Inferior parietal cortex (tissue), 1 donor: ENCODE results near the gene GIPC3.
"Not testable (repeated sequence)": the region's sequence is repeated elsewhere in the genome, so short reads cannot be mapped to it uniquely, and the experiment has no call there.

ENCODE experiments used
- DNase-seq: peaks from one replicate; pipeline ENCODE4 v3.0.0-alpha.2; 2016; ENCODE audit errors: extremely low spot score

Gene GIPC3

DNA sequence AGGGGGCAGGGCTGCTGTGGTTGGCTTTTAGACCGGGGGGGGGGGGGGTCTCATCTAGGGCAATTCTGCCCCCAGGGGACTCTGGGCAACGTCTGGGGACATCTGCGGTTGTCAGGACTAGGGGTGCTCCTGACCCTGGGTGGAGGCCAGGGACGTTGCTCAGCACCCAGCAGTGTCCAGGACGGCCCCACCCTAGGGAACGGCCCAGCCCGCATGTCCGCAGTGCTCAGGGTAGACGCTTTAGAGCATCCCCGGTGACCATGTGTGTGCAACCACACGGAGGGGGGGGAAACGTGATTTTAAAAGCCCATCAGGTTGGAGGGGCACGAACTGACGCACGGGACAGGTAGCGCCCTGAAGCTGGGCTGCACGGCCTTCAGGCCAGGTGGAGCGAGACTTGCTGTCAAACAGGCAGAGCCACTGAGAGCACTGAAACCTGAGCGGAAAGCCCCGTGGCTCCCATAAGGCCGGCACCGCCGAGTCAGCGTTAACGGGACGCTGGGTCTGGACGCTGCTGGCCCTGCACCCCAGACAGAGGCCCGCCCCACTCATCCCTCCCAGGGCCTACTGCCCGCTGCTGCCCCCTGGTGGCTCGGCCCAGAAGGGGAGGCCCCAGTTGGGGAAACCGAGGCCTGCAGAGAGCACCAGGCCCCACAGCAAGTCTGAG, 33.0 kb downstream of the GIPC3 start:
- DNase-seq: peak; percentile 50

DNA sequence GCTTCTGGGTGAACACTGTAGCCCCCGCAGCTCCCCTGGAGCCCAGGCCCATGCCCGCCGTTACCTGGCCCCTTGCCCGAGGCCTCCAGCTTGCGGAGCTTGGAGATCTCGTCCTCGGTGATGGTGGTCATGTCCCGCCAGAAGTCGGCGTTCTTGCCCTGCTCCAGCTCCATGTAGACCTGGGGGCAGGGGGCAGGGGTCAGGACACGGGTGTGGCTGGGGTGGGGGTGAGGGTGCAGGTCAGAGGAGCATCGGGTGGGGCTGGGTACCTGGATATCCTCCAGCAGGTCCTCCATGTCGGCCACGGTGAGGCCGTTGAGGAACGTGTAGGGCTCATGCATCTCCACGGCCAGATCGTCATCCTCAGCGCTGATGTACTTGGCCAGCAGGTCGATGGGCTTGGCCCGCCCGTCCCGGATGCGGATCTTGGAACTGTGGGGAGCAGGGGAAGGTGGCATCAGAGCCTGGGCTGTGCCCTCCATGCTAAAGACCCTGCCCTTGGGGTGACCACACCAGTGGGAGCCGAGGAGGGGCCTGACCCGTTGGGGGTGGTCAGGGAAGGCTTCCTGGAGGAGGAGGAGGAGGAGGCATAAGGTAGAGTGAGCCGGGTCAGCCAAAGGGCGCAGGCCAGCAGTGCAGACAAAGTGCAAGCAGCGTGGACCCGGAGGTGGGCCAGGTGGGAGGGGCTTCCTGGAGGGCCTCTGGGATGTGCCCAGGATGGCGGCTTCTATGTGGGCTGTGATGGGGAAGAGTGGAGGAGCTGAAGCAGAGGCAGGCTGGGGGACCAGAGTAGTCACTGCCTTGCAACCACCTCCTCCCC, 33.7 kb downstream of the GIPC3 start:
- no peak for DNase-seq

DNA sequence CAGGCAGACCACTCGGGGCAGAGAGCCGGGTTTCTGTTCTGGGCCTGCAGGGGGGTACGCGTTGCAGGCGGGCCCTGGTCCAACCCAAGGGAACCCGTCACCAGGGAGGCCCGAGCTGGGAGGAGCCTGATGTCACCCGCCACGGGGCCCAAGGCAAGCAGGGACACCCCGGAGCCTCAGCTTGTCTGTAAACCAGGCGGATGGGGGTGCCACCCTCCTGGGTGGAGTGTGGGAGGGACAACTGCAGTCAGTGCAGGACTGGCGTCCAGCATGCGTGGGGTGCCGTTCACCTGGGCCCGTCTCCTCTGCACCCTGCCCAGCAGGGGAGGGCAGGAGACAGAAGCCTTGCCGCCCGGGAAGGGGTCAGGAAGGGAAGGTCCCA, 34.3 kb downstream of the GIPC3 start:
- no peak for DNase-seq

DNA sequence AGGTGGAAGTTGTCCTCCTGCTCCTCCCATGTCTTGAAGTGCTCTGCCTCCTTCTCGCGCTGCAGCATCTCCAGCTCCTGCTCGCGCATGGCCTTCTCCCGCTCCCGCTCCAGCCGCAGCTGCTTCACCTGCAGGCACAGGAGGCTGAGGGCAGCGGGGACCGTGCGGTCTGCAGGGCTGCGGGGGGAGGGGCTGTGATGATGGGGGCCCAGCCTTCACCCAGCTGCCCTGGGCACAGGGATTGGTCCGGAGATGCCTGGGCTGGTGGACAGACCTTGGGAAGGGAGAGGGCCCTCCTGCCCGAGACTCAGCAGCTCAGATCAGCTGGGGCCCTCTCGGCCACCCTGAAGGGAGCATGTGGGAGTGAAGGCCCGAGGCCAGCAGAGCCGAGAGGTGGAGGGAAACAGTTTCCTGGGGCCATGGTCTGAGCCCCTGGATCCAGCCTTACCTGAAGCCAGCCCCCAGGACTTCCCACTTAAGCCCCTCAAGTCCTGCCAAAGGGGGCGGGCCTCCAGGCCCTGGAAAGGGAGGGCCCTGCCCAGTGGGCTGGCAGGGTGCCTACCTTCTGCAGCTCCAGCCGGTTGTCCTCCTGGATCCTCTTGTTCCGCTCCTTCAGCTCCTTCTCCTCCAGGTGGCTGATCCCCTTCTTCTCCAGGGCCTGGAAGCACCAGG, 35.0 kb downstream of the GIPC3 start:
- DNase-seq: no peak

DNA sequence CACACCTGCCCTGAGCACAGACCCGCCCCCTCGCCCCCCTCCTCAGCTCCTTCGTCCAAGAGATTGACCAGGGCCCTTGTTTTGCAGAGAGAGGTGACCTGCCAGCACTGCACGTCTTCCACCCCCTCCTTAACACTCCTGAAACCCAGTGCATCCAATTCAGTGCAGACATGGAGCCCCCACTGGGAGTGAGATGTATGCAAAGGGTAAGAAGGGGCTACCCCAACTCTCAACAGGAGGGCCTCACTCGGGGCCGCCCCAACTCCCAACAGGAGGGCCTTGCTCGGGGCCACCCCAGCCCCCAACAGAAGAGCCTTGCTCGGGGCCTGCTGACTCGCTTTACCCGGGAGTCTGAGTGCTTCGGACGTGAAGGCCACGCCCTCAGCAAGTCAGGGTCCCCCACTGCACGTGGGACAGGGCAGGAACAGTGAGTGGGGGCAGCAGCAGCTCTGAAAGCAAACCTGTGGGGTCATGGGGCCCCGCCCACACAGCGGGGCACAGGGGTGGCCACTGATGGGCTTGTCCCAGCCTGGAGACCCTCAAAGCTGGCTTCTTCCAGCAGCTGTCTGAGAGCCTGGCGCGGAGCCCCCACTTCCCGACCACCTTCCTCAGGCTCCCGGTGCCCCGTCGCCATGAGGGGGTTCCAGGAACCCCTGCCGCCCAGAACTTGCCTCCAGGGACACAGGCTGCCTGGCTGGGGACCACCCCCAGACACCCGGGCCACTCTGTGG, 35.7 kb downstream of the GIPC3 start:
- no peak for DNase-seq

DNA sequence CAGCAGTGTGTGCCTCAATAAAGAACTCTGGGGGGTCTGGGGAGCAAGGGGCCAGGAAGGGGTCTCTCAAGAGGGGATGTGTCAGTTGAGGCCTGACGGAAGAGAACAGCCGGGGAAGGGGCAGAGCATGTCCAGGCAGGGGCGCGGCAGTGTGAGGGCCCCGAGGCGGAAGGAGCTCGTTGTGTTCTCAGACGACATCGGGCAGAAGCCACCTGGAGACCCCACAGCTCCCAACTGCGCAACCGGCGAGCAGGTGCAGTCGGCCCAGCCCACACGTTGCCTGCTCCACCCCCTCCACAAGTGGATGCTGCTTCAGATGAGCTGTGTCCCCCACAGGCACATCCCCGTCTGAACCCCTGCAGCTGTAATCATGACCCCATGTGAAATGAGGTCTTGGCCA, 36.4 kb downstream of the GIPC3 start:
- DNase-seq: no peak

DNA sequence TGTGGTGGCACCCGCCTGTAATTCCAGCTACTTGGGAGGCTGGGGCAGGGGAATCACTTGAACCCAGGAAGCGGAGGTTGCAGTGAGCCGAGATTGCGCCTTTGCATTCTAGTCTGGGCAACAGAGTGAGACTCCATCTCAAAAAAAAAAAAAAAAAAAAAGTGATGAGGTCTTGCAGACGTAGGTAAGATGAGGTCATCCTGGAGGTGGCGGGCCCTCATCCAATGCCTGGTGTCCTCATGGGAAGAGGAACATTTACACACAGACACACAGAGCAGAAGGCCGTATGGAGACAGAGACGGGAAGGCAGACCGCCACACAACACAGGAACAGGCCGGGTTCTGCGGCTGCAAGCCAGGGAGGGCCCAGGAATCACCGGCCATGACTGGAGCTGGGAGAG, 36.9 kb downstream of the GIPC3 start:
- no peak for DNase-seq

DNA sequence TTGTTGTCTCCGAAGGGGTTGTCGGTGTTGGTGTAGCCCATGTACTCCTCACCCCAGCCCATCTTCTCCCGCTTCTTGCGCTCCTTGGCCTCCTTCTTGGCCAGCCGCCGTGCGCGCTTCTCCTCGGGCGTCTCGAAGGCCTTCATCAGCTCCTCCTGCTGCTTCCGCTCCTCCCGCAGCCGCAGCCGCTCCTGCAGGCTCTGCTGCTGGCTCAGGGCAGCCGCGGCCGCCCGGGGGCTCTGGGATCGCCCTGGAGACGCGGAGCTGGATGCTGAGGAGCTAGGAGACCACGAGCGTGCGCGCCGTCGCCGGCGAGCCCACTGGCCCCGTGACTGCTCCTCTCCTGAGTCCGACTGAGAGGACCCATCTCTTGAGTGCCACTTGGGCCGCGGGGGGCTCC, 38.4 kb downstream of the GIPC3 start:
- DNase-seq: no peak

DNA sequence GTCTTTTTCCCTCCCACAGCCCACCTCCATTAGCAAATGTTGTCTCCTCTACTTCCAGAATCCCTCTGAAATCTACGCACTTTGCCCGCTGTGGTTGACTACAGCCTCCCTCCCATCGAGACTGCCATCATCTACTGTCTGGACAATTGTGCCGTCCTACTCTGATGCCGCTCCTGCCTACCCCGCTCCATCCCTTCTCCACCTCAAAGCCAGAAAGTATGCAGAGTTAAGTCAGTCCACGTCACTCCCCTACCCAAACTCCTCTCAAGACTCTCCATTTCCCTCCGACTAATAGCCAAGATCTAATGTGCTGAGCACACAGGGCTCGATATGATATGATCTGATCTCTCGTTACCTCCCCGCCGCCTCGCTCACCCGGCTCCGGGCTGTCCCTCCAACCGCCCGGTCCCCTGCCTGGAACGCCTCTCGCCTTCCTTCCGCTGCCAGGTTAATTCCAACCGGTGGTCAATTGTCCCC, 40.8 kb downstream of the GIPC3 start:
- no peak for DNase-seq

DNA sequence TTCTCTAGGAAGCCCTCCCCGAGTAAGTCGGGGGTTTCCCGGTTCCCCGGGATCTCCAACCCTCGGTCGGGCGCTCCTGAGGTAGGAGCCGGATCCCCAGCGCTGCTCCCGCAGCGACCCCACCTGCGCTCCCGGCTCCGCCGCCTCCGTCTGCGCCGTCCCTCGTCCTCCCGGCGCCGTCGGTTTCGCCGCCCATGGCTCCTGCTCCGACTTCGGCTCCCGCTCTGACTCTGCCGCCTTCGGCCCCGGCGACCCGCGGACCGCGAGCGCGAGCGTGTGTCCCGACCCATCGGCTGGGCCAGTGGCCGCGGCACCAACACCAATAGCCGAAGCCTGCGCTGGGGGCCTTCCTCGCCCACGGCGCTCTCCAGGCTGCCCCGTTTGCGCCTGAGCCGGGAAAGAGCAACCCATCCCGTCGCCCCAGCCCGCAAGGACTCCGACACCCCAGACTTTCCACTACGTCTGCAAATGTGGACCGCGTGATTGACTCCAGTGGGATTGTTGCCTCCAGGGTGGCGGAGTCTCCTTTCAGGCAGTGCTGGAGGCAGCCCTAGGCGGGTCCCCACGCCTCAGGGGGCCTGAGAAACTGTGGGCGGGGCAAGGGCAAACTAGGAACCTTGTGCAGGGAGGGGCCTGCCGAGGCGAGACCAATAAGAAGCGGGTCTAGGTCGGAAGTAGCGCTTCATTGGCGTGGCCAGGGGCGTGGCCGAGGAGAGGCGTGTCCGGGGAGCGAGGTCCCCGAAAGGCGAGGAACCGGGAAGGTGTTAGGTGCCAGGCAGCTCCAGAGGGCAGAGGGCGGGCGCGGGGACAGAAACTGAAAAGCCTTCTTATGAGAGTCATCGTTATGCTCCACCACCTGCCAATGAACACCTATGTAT, 41.4 kb downstream of the GIPC3 start, which contains the start of gene CACTIN:
TSS of gene CACTIN (minus strand) at position 318 of the 878 bp plus-strand sequence. CDS start at position 290, 28 bp downstream.
- peak; percentile 97 for DNase-seq

DNA sequence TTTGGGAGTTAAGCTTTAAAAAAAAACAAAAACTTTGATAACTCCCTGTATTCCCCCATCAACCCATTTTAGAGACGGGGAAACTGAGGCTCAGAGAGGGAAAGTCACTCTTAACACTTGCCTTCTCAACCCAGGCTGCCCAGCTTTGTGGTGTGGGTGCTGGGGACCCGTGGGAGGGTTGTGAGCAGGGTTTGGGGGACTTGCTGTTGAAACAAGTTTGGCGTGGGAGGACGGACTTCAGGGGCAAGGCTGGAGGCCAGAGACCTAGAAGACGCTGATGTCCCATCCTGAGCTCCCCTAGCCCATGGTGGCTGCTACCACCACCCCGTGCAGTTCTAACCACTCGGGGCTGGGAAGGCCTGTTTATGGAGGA, 42.1 kb downstream of the GIPC3 start:
- no peak for DNase-seq

DNA sequence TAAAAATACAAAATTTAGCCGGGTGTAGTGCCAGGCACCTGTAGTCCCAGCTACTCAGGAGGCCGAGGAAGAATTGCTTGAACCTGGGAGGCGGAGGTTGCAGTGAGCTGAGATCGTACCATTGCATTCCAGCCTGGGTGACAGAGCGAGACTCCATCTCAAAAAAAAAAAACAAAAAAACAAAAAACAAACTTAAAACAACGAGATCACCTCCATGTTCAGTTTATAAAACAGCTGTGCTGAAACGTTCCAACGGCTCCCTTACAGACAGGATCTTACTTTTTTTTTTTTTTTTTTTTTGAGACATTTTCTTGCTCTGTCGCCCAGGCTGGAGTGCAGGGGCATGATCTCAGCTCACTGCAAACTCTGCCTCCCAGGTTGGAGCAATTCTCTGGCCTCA, 43.5 kb downstream of the GIPC3 start:
- not testable (repeated sequence) for DNase-seq

DNA sequence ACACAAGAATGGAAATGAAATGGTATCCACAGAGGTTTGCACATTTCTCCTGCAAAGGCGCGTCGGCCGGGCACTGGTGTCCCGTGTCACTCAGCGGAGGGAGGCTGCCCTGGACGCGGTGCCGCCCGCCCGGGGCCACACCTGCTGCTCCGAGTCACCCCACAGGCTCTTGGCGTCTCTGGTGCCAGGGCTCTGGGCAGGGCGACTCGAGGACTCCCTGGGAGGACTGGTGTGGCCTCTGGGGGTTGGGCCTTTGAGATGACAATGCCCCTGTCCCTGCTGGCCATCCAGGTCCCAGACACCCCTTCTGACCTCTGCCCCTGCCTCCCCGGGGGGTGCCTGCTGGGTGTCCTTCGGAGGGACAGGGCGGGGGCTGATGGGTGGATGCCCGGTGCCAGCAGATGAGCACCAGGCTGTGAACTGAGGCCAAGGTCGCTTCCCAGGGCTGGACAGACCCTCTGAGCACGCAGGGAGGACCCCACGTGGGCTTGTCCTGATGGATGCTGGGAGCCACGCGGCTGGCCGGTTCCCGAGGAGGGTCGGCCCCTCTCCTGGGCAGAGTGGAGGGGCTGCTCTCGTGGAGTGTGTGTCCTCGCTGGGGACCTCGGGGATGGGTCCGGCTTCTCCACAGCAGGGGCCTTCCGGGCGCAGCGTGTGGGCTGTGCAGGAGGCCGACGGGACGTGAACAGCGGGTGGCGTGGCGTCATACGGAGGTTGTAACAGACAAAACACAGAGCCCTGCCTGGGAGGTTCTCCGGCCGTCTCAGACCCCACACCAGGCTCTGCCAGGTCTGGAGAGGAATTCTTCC, 46.0 kb downstream of the GIPC3 start:
- no peak for DNase-seq

DNA sequence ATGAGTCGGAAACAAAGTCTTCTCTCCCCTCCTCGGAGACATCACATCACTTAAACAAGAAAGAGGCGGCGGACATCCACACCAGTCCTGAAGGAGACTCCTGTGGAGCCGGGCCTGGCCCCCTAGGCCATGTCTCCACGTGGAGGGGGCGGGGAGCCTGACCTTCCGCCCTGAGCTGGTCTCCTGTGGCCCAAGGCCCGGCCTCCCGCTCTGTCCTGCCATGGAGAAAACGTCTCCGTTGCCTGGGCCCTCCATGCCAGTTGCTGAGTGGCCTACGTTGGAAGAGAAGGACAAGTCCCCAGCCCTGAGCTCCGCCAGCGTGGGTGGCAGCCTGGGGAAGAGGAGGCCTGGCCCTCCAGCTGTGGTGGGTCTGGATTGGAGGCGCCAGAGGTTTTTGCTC, 46.8 kb downstream of the GIPC3 start:
- no peak for DNase-seq

DNA sequence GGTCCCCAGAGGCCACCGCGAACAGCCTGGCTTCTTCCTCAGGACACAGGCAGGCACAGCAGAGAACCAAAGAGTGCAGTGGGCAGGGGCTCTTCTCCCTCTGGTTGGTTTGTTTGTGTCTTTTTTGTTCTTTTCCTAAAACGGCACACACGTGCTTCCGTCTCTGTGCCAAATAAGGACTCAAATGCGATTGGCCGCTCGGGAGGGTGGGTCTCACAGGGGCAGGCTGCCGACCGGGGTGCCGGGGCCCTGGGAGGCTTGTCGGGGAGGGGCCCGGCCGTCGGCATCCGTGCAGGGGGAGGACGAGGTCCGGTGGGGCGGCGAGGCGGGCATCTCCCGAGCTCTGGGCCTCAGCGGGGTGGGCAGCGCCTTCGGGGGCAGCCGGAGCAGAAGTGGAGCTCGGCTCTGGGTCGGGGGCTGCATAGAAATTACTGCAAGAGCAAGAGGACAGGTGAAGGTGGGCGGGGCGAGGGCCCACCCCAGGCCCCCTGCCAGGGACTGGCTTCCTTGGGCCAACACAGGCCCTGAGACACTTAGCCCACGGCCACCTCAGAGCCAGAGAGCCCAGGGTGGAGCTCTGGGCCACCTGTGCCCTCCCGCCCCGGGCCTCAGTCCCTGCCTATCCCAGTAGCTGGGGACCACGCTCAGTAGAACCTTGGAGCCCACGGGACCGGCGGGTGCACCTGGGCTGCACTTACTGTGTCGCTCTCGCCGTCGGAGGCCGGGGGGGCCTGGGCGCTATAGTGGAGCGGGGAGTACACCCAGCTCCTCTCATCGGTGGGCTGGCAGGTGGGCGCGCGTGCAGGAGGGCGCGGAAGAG, 47.7 kb downstream of the GIPC3 start:
- DNase-seq: peak; percentile 40

DNA sequence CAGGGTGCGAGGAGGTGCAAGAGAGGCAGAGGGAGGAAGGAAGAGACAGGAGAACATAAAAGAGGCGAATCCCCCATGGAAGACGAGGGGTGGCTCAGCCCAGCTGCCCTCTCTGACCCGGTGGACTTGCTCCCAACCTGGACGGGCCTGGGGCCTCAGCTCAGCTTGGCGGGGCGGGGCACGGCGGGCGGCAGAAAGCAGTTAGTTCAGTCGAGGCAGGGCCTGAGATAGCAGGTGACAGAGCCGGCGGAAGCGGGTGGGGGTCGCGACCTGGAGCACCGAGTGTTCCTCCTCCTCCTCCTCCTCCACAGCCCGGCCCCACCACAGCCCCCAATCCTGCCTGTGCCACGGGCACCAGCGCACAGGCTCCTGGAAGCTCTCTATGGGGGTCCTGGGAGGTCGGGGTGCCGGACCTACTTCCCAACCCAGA, 48.3 kb downstream of the GIPC3 start:
- DNase-seq: no peak

DNA sequence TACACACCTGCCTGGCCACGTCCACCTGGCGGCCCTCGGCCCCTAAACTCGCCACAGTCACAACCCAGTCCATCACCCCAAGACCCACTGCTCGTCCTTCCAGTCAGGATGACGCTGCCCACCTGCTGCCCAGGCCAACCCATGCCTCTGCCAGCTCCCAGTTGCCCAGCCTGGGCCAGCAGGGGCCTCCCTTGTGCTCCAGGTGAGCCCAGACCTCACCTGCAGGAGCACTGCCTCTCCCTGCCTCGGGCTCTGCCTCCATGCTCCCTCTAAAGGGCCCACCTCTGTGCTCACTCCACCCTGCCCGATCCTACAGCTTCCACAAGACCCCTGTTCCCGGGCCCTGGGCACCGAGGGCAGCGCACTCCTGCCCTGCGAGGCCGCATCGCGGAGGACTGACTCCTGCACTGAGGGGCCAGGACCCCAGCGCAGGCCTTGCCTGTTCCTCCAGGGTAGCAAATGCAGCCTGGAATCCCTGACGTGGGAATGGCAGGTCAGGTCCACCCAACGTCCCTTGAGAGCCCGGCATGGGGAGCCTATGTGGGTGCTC, 49.3 kb downstream of the GIPC3 start:
- DNase-seq: no peak

DNA sequence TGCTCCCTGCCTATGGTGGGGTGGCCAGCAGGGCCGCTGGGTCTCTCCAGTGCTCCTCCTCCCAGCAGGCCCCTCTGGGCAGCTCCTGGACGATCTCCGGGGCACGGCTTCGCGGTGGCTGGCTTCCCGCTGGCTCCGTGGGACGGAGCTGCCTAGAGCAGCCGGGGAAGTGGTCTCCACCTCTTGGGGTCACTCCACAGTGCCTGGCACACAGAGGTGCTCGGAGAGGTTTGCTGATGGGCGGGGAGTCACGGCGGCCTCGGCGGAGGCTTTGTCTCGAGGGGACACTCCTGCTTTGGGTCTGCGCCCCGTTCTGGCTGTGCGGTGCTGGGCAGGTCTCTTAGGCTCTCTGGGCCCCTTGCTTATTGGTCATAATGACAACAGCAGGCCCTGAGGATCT, 51.2 kb downstream of the GIPC3 start:
- DNase-seq: no peak

DNA sequence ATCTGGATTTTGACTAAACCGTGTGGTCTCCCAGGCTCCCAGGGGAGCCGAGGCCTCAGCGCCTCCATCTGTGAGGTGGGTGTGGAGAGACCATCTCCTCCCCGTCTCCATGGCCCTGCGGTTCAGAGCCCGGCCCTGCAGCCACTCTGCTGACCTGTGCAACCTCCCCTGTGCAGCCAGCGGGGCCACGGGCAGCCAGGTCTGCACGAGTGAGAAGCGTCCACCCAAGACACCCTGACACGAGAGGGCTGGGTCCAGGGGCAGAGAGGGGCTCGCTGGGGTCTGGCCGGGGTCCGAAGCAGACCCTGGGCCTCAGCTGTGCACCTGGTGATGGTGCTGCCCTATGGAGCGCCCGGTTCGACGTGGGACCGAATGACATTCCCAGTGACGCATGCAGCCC, 51.7 kb downstream of the GIPC3 start:
- DNase-seq: no peak
